Calu3 (cell line): Measurements from ENCODE around the gene PABPC3. TPM values are rescaled to one million over a fixed set of nuclear protein-coding genes. Genes with fewer than 3 reads are reported as not detected.

Experiments
- BruUV-seq: library from RNA; stranded (reverse); fragments of 400-500 nt; replicated peaks from 2 replicates; lab custom pipeline; 2021; lab: Mats Ljungman, UMichigan
- CTCF ChIA-PET: fragments of 300-600 bp; sonication (Branson Sonifier 250); formaldehyde crosslinking; loops from one replicate; lab custom pipeline; 2022; ENCODE audit warnings: antibody characterized with exemption; lab: Charles Lee
- DNase-seq: peaks from one replicate; pipeline ENCODE4 v3.0.0; 2022
- H3K27ac Mint-ChIP-seq: one replicate; pipeline ENCODE4 v1.8.0; 2022; ENCODE audit warnings: mixed read lengths; ENCODE audit not compliant: unreplicated experiment
- H3K27me3 Mint-ChIP-seq: one replicate; pipeline ENCODE4 v1.8.0; 2022; ENCODE audit warnings: mixed read lengths; ENCODE audit not compliant: unreplicated experiment
- H3K36me3 Mint-ChIP-seq: one replicate; pipeline ENCODE4 v1.8.0; 2022; ENCODE audit warnings: mild to moderate bottlenecking, moderate library complexity, mixed read lengths; ENCODE audit not compliant: insufficient read depth, unreplicated experiment
- H3K4me1 Mint-ChIP-seq: one replicate; pipeline ENCODE4 v1.8.0; 2022; ENCODE audit warnings: mild to moderate bottlenecking, low read depth, mixed read lengths; ENCODE audit not compliant: unreplicated experiment
- H3K4me3 Mint-ChIP-seq: one replicate; pipeline ENCODE4 v1.8.0; 2022; ENCODE audit warnings: mild to moderate bottlenecking, low read depth, moderate library complexity, mixed read lengths; ENCODE audit not compliant: unreplicated experiment
- H3K9me3 Mint-ChIP-seq: one replicate; pipeline ENCODE4 v1.8.0; 2022; ENCODE audit warnings: low read depth, mixed read lengths; ENCODE audit not compliant: unreplicated experiment
- CTCF ChIP-seq: fragments of 200-600 bp; IDR thresholded peaks from one replicate; pipeline ENCODE4 v1.8.0; 2022; ENCODE audit warnings: antibody characterized with exemption; ENCODE audit not compliant: unreplicated experiment
- intact Hi-C: fragments of 100-400 bp; cut with micrococcal nuclease; formaldehyde crosslinking; loops from one replicate; pipeline ENCODE4 v1.10.0; 2022; ENCODE audit not compliant: unreplicated experiment
- total RNA-seq: library from RNA; stranded (reverse); gene quantifications from 2 replicates; pipeline ENCODE4 v1.2.3, GENCODE V29; 2022

The PABPC3 gene
- total RNA-seq, 1 experiment from 2014 or later, result 0.28 TPM

GRCh38 chr13:25088562-25089221, 7.2 kb upstream of the PABPC3 start:
- CTCF ChIA-PET, result no interaction called here
- BruUV-seq, result no TSS peak
- intact Hi-C loops, result no loop called here
- DNase-seq, result no peak
- Mint-ChIP-seq H3K27ac (no peak overlapping the region), H3K27me3 (peaks cover 63% of the 10 kb centered on the region), H3K4me3 (no peak overlapping the region), H3K36me3 (no peaks in the 10 kb centered on the region), H3K9me3 (no peaks in the 10 kb centered on the region), H3K4me1 (no peaks in the 10 kb centered on the region)
- no peak for TF ChIP-seq CTCF

DNA sequence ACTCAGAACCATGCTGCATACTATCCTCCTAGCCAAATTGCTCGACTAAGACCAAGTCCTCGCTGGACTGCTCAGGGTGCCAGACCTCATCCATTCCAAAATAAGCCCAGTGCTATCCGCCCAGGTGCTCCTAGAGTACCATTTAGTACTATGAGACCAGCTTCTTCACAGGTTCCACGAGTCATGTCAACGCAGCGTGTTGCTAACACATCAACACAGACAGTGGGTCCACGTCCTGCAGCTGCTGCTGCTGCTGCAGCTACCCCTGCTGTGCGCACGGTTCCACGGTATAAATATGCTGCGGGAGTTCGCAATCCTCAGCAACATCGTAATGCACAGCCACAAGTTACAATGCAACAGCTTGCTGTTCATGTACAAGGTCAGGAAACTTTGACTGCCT, 1.5 kb downstream of the PABPC3 start:
- no TSS peak for BruUV-seq
- intact Hi-C loops, result no loop called here
- no peak for TF ChIP-seq CTCF
- Mint-ChIP-seq H3K36me3 (no peaks in the 10 kb centered on the region), H3K27ac (no peak overlapping the region), H3K4me3 (no peak overlapping the region), H3K27me3 (peaks cover 29% of the 10 kb centered on the region), H3K9me3 (peaks cover 5% of the 10 kb centered on the region), H3K4me1 (no peaks in the 10 kb centered on the region)
- CTCF ChIA-PET, result no interaction called here
- no peak for DNase-seq

DNA sequence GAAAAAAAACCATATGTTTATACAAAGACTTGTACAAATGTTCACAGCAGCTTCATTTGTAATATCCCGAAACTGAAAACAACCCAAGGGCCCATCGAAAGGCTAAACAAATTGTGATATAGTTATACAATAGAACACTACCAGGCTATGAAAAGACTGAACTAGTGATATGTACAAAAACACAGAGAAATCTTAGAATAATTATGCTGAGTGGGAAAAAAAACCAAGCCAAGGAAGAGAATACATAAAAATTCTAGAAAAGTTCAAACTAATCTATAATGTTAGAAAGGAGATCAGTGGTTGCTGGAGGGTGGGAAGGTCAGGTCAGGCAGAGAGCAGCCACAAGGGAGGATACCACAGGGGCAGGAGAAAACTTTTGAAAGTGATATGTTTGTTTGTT, 7.8 kb downstream of the PABPC3 start:
- CTCF ChIA-PET, result no interaction called here
- H3K4me3 Mint-ChIP-seq, result no peak overlapping the region
- DNase-seq, result no peak
- H3K4me1 Mint-ChIP-seq, result no peaks in the 10 kb centered on the region
- intact Hi-C loops, result no loop called here
- no peak for TF ChIP-seq CTCF
- peaks cover 37% of the 10 kb centered on the region for H3K27me3 Mint-ChIP-seq
- no TSS peak for BruUV-seq
- H3K9me3 Mint-ChIP-seq, result no peaks in the 10 kb centered on the region
- no peak overlapping the region for H3K27ac Mint-ChIP-seq
- no peaks in the 10 kb centered on the region for H3K36me3 Mint-ChIP-seq

DNA sequence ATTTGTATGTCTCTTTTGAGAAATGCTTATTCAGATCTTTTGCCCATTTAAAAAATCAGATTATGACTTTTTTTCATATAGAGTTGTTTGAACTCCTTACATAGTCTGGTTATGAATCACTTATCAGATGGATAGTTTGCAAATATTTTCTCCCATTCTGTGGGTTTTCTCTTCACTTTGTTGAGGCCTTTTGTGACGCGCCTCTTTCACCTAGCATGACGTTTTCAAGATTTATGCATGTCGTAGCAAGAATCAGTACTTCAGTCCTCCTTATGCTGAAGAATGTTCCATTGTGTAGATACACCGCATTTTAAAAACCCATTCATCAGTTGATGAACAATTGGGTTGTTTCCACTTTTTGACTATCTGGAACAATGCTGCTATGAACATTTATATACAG, 13.4 kb downstream of the PABPC3 start:
- CTCF ChIA-PET, result no interaction called here
- no peak for DNase-seq
- H3K9me3 Mint-ChIP-seq, result no peaks in the 10 kb centered on the region
- no peaks in the 10 kb centered on the region for H3K4me1 Mint-ChIP-seq
- H3K4me3 Mint-ChIP-seq, result no peak overlapping the region
- H3K27me3 Mint-ChIP-seq, result peaks cover 39% of the 10 kb centered on the region
- no peak for TF ChIP-seq CTCF
- no TSS peak for BruUV-seq
- H3K27ac Mint-ChIP-seq, result no peak overlapping the region
- intact Hi-C loops, result no loop called here
- H3K36me3 Mint-ChIP-seq, result no peaks in the 10 kb centered on the region
